Heart right ventricle (tissue), 16 donors: Measurements from ENCODE around the gene GNPTAB. TPM values are rescaled to one million over a fixed set of nuclear protein-coding genes. Genes with fewer than 3 reads are reported as not detected.

Experiments
- ATAC-seq, 8 donors: fragments of 200-7000 bp; cut with Tn5 transposase; one replicate each; pipeline ENCODE4 v1.9.1; 2020; ENCODE audit warnings: mild to moderate bottlenecking in 8 of 8, moderate library complexity in 8 of 8, moderate number of reproducible peaks in 1 of 8
- DNase-seq, 2 donors: peaks; one replicate each; pipeline ENCODE4 v3.0.0-alpha.2; 2020
- H3K27ac ChIP-seq, 10 donors: fragments of 200-600 bp; sonication (generic) in 2 of 10; one replicate each; pipeline versions ENCODE4 v1.5.0 to v1.8.0; 2020 to 2022; ENCODE audit warnings: mild to moderate bottlenecking in 3 of 10
- H3K27me3 ChIP-seq, 7 donors: fragments of 200-600 bp; one replicate each; pipeline ENCODE4 v1.8.0; 2021 to 2022; ENCODE audit warnings: mild to moderate bottlenecking in 2 of 7
- H3K36me3 ChIP-seq, 9 donors: fragments of 200-600 bp; sonication (generic) in 1 of 9; one replicate each; pipeline versions ENCODE4 v1.5.0 to v1.8.0; 2020 to 2022; ENCODE audit warnings: mild to moderate bottlenecking in 2 of 9
- H3K4me1 ChIP-seq, 9 donors: fragments of 200-600 bp; sonication (generic) in 1 of 9; one replicate each; pipeline versions ENCODE4 v1.5.0 to v1.8.0; 2020 to 2022; ENCODE audit warnings: mild to moderate bottlenecking in 4 of 9
- H3K4me3 ChIP-seq, 10 donors: fragments of 200-600 bp; sonication (generic) in 2 of 10; one replicate each; pipeline versions ENCODE4 v1.5.0 to v1.8.0; 2020 to 2022; ENCODE audit warnings: mild to moderate bottlenecking in 7 of 10, moderate library complexity in 2 of 10
- H3K9me3 ChIP-seq, 11 donors: fragments of 200-600 bp in 10 of 11; sonication (generic) in 2 of 11; one replicate each; pipeline versions ENCODE4 v1.5.0 to v1.8.0; 2013 to 2022; ENCODE audit warnings: mild to moderate bottlenecking in 2 of 11, control low read depth in 1 of 11, moderate library complexity in 1 of 11
- WGBS, 2 donors: extraction: QIAGEN DNeasy Blood & Tissue Kit; methylation state at CpG; one replicate each; pipeline ENCODE4 v1.1.7; 2013; ENCODE audit warnings: inconsistent platforms in 1 of 2; 5-methylcytosine and 5-hydroxymethylcytosine counted together
- intact Hi-C, 10 donors: fragments of 100-400 bp; cut with DNase I; formaldehyde crosslinking; loops; one replicate each; pipeline versions ENCODE4 v1.11.1 to v1.14.2; 2022
- polyA plus RNA-seq, 2 donors: library from polyadenylated mRNA; stranded (reverse); fragments of 200-250 nt; gene quantifications; one replicate each; pipeline ENCODE4 v1.2.3, GENCODE V29; 2013
- total RNA-seq, 10 donors: library from RNA; stranded (reverse); fragmentation: NEBNext Ultra II Directional in 3 of 10; extraction: Animal tissue kit (Norgen Biotek cat#: 25700) in 3 of 10; gene quantifications; one replicate each; pipeline versions ENCODE4 v1.2.1 to v1.2.4, GENCODE V29; 2021 to 2023
- TF ChIP-seq, protein P1 (sequence below), 9 donors: fragments of 200-600 bp; sonication (generic) in 2 of 9; IDR thresholded peaks; one replicate each; pipeline versions ENCODE4 v1.5.0 to v1.8.0; 2021 to 2022; ENCODE audit warnings: antibody characterized with exemption in 9 of 9, mild to moderate bottlenecking in 5 of 9, moderate library complexity in 1 of 9
- donor health status: Arrhythmogenic right ventricular cardiomyopathy.
- donor health status: ischemic (EF 13 %, LVEDD 7.1; RV severe dilation, severe dysfunction).
- donor health status: healthy with polysubstance abuse.
- donor health status: DM: no; HTN: yes; CAD: no.
- donor health status: DM: no; HTN: no; CAD: no.
- donor health status: ischemic (EF 25% LVEDD 6.9; RV normal size, moderate dysfunction).
- donor health status: ischemic (EF 25% LVEDD 5.7; RV mildly dilated, moderate dysfunction).
- donor health status: healthy.
- donor health status: DM: yes; HTN: yes; CAD: no.
- donor health status: Ischemic cardiomyopathy.
- donor health status: ischemic (EF 35%, LVEDD 5.7; RV mildly dilated, moderate dysfunction).
- donor health status: nonischemic (EF 11% LVEDD 7.7; RV severe dilation, severe dysfunction).
- donor health status: DM: yes; HTN: yes; CAD: no.
- donor health status: PGD.
- donor health status: ischemic (EF 29% LVEDD 5.4; RV normal size, mild dysfunction).
- donor health status: nonischemic (EF 23%, LVEDD 6.1; RV moderate dilation, normal function).

GNPTAB gene
- total and polyA plus RNA-seq, 12 donors: 10.5 to 60.6 (median 47.6) TPM

GRCh38 chr12:101779200-101779599, 51.6 kb downstream of the GNPTAB start:
- DNase-seq (no peak), ATAC-seq (no peak)
- peaks cover 0 to 63% (median 0%) of the 10 kb centered on the region in 9 donors for H3K36me3 ChIP-seq
- no peak overlapping the region for H3K27ac ChIP-seq
- intact Hi-C loops: loop anchor here in 5 of 10 donors (5.0 to 10.0 kb wide), 4 partner anchors 53 to 374 kb away; partner anchors contain the start of genes GNPTAB (in 2 of the 5) and ARL1 (in 1 of the 5)
- WGBS, 2 donors: 91 to 92% methylated on average over 3 of the region's 3 CpGs
- TF ChIP-seq, protein P1, sequence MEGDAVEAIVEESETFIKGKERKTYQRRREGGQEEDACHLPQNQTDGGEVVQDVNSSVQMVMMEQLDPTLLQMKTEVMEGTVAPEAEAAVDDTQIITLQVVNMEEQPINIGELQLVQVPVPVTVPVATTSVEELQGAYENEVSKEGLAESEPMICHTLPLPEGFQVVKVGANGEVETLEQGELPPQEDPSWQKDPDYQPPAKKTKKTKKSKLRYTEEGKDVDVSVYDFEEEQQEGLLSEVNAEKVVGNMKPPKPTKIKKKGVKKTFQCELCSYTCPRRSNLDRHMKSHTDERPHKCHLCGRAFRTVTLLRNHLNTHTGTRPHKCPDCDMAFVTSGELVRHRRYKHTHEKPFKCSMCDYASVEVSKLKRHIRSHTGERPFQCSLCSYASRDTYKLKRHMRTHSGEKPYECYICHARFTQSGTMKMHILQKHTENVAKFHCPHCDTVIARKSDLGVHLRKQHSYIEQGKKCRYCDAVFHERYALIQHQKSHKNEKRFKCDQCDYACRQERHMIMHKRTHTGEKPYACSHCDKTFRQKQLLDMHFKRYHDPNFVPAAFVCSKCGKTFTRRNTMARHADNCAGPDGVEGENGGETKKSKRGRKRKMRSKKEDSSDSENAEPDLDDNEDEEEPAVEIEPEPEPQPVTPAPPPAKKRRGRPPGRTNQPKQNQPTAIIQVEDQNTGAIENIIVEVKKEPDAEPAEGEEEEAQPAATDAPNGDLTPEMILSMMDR (IDR thresholded peaks at IDR 0.05): no peak
- H3K4me1 ChIP-seq: peaks cover 0 to 24% (median 10%) of the 10 kb centered on the region in 9 donors
- no peak overlapping the region for H3K4me3 ChIP-seq
- no peaks in the 10 kb centered on the region for H3K27me3 ChIP-seq
- H3K9me3 ChIP-seq: no peaks in the 10 kb centered on the region

DNA sequence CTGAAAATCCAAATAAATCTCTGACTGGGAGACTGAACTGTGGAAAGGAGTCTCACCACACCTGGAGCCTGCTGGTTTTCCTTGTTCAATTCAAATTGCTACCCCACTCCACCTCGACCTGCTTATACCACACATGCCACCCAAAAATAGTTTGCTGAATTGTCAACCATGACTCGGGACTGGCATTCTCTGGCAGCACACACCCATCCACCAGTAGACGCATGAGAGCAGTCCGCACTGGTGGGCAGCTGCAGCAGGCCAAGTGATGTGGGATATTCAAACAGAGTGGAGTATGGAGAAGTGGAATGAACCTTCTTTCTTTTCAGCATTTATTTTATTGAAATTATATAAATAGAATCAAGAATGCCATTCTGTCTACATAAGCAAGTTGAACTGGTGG, 52.8 kb downstream of the GNPTAB start:
- intact Hi-C loops: loop anchor here in 5 of 10 donors (2.0 to 10.0 kb wide), 5 partner anchors 53 to 373 kb away; partner anchors contain the start of genes GNPTAB (in 3 of the 5) and ARL1 (in 1 of the 5)
- ATAC-seq: peak; percentile 39 to 87 (median 70)
- Histone ChIP-seq H3K4me1 (peaks cover 0 to 36% (median 10%) of the 10 kb centered on the region in 9 donors), H3K27me3 (no peaks in the 10 kb centered on the region), H3K4me3 (no peak overlapping the region), H3K36me3 (peaks cover 0 to 57% (median 0%) of the 10 kb centered on the region in 9 donors), H3K27ac (peak overlapping the region in 4 of 10 donors; percentile 27 to 57 (median 38)), H3K9me3 (no peaks in the 10 kb centered on the region)
- TF ChIP-seq, protein P1 (IDR thresholded peaks at IDR 0.05): no peak
- DNase-seq: peak in 1 of 2 donors; percentile 15
- WGBS, 2 donors: 44 to 57% methylated on average over 4 of the region's 4 CpGs

DNA sequence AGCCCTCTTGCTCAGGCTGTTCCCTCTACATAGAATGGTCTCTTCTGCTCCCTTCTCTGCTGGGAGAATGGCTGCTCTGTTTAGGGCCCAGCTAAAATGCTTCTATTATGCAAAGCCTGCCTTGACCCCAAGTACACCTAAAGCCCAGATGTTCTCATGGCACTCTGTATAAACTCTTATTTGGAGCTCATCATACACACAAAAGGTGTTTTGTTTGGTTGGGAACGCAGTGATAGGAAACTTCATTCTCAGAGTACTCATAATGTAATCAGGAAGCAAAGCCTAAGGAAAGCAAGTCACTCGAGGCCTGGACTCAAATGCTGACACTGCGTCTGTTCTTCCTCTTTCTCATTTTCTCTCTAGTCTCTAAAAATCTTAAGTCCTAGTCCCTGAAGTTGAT, 53.3 kb downstream of the GNPTAB start:
- WGBS, 2 donors: 62 to 83% methylated on average over 3 of the region's 3 CpGs
- H3K9me3 ChIP-seq: no peaks in the 10 kb centered on the region
- H3K27ac ChIP-seq: peak overlapping the region in 4 of 10 donors; percentile 27 to 65 (median 44)
- peak in 2 of 8 donors; percentile 10 to 23 for ATAC-seq
- TF ChIP-seq, protein P1 (IDR thresholded peaks at IDR 0.05): no peak
- no peak overlapping the region for H3K4me3 ChIP-seq
- intact Hi-C loops: loop anchor here in 5 of 10 donors (2.0 to 10.0 kb wide), 5 partner anchors 53 to 373 kb away; partner anchors contain the start of genes GNPTAB (in 3 of the 5) and ARL1 (in 1 of the 5)
- peaks cover 0 to 62% (median 0%) of the 10 kb centered on the region in 9 donors for H3K36me3 ChIP-seq
- DNase-seq: no peak
- no peaks in the 10 kb centered on the region for H3K27me3 ChIP-seq
- peaks cover 0 to 40% (median 10%) of the 10 kb centered on the region in 9 donors for H3K4me1 ChIP-seq

DNA sequence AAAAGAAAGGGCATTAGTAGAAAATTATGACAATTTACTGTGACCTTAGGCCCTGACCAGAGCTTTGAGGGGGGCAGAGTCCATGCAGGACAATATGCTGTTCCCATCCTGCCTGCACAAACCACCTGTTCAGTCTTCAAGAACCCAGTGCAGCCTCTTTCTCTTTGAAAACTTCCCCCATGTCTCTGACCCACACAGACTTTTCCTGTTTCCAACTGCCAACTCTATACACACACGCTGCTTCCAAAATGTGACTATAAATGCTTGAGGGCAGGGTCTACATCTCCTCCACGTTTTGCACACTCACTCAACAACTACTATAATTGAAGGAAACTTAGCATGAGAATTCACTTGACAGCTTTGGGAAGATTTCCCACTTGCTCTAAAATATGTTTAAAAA, 54.9 kb downstream of the GNPTAB start:
- no peak for ATAC-seq
- H3K27ac ChIP-seq: no peak overlapping the region
- intact Hi-C loops: loop anchor here in 6 of 10 donors (2.0 to 10.0 kb wide), 5 partner anchors 55 to 371 kb away; partner anchors contain the start of genes GNPTAB (in 4 of the 6) and ARL1 (in 1 of the 6)
- H3K27me3 ChIP-seq: no peaks in the 10 kb centered on the region
- no peak for DNase-seq
- H3K4me1 ChIP-seq: peaks cover 0 to 49% (median 10%) of the 10 kb centered on the region in 9 donors
- H3K4me3 ChIP-seq: no peak overlapping the region
- WGBS, 2 donors: 67 to 68% methylated on average over 2 of the region's 2 CpGs
- TF ChIP-seq, protein P1 (IDR thresholded peaks at IDR 0.05): no peak
- no peaks in the 10 kb centered on the region for H3K9me3 ChIP-seq
- peaks cover 0 to 71% (median 0%) of the 10 kb centered on the region in 9 donors for H3K36me3 ChIP-seq
